Measurements from ENCODE around the gene FOXE3. TPM values are rescaled to one million over a fixed set of nuclear protein-coding genes. Genes with fewer than 3 reads are reported as not detected.

The FOXE3 gene
- total RNA-seq, 1 donor from 2014 or later = not detected

DNA sequence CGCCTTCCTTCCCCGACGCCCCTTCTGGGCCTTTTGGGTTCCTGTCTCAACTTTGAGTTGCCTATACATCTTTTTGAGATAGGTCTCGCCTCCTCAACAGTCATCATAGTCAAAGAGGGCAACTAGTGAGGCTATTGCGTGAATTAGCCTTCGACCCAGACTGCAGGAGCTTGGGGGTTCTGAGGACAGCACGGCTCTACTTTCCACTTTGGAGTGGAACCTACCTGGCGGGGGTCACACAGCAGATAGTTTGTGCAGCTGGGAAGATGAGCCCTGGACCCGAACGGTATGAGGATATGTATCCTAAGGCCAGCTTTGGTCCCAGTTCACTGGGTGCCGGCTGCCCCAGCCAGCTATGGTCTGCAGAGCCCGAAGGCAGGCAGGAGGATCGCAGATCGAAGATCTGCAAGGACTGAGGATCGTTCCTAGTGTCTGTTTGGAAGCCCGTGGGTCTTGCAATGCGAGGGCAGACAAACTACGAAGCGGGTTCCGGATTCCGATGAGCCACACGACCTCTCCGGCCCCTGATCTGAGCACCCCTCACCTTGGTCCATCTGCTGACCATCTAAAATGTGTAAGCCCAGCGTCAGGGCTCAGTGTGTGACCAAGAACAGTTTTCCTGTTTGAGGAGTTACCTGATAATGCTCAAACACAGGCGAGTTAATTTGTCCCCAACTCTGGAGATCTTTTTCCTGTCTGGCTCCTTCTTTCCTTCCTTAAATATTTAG, 29.9 kb downstream of the FOXE3 start:
- Mint-ChIP-seq H3K36me3 (ENCODE audit: low read depth, unreplicated experiment) (no peaks in the 10 kb centered on the region), H3K27me3 (ENCODE audit: unreplicated experiment) (peaks cover 33% of the 10 kb centered on the region), H3K4me3 (ENCODE audit: unreplicated experiment) (no peak overlapping the region), H3K4me1 (ENCODE audit: unreplicated experiment) (peaks cover 20% of the 10 kb centered on the region), H3K9me3 (ENCODE audit: unreplicated experiment) (no peaks in the 10 kb centered on the region), H3K27ac (ENCODE audit: unreplicated experiment) (no peak overlapping the region)
- no peak for DNase-seq (ENCODE audit: low spot score)
- TF ChIP-seq, protein P1, sequence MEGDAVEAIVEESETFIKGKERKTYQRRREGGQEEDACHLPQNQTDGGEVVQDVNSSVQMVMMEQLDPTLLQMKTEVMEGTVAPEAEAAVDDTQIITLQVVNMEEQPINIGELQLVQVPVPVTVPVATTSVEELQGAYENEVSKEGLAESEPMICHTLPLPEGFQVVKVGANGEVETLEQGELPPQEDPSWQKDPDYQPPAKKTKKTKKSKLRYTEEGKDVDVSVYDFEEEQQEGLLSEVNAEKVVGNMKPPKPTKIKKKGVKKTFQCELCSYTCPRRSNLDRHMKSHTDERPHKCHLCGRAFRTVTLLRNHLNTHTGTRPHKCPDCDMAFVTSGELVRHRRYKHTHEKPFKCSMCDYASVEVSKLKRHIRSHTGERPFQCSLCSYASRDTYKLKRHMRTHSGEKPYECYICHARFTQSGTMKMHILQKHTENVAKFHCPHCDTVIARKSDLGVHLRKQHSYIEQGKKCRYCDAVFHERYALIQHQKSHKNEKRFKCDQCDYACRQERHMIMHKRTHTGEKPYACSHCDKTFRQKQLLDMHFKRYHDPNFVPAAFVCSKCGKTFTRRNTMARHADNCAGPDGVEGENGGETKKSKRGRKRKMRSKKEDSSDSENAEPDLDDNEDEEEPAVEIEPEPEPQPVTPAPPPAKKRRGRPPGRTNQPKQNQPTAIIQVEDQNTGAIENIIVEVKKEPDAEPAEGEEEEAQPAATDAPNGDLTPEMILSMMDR (IDR thresholded peaks at IDR 0.05; ENCODE audit: unreplicated experiment) = no peak

GRCh38 chr1:47448462-47449222, 32.6 kb downstream of the FOXE3 start:
- no peaks in the 10 kb centered on the region for H3K9me3 Mint-ChIP-seq (ENCODE audit: unreplicated experiment)
- H3K27ac Mint-ChIP-seq (ENCODE audit: unreplicated experiment) = no peak overlapping the region
- peaks cover 38% of the 10 kb centered on the region for H3K27me3 Mint-ChIP-seq (ENCODE audit: unreplicated experiment)
- TF ChIP-seq, protein P1 (IDR thresholded peaks at IDR 0.05; ENCODE audit: unreplicated experiment) = no peak
- H3K36me3 Mint-ChIP-seq (ENCODE audit: low read depth, unreplicated experiment) = no peaks in the 10 kb centered on the region
- no peak for DNase-seq (ENCODE audit: low spot score)
- no peak overlapping the region for H3K4me3 Mint-ChIP-seq (ENCODE audit: unreplicated experiment)
- H3K4me1 Mint-ChIP-seq (ENCODE audit: unreplicated experiment) = peaks cover 15% of the 10 kb centered on the region

DNA sequence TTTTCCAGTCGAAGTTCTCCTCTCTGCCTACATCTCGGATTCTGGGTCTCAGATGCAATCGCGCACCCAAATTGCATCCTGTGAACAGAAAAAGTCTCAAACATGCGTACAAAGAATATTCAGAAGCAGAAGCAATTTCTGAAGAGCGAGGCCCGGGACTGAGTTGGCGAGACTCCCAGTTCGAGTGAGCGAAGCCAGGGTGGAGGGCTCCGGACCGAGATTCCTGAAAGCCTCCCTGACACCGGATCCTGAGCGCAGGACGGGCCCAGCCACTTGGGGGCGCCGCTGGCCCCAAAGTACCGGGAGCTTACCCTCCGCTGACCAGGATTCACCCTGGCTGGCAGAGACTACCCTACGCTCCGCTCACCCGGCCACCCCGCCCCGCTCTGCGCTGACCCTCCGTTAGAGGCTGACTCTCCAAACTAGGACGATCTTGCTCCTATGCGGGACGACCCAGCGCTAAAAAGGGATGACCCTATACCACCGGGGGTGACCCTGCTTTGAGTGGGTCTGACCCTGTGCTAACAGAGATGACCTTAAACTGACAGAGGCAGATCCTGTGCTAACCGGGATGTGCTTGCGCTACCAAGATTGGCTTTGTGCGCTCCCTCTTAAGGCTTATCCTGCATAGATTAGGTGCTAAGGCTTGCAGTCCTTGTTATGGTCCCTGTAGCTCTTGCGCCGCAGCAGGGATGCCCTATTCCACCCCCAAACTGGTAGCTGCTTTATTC, 33.9 kb downstream of the FOXE3 start:
- H3K9me3 Mint-ChIP-seq (ENCODE audit: unreplicated experiment) = no peaks in the 10 kb centered on the region
- peaks cover 32% of the 10 kb centered on the region for H3K27me3 Mint-ChIP-seq (ENCODE audit: unreplicated experiment)
- H3K27ac Mint-ChIP-seq (ENCODE audit: unreplicated experiment) = no peak overlapping the region
- TF ChIP-seq, protein P1 (IDR thresholded peaks at IDR 0.05; ENCODE audit: unreplicated experiment) = peak; percentile 50
- no peak overlapping the region for H3K4me3 Mint-ChIP-seq (ENCODE audit: unreplicated experiment)
- H3K36me3 Mint-ChIP-seq (ENCODE audit: low read depth, unreplicated experiment) = no peaks in the 10 kb centered on the region
- H3K4me1 Mint-ChIP-seq (ENCODE audit: unreplicated experiment) = peaks cover 3% of the 10 kb centered on the region
- DNase-seq (ENCODE audit: low spot score) = peak; percentile 76

- no peak overlapping the region for H3K4me3 Mint-ChIP-seq (ENCODE audit: unreplicated experiment)
- no peak overlapping the region for H3K27ac Mint-ChIP-seq (ENCODE audit: unreplicated experiment)
- H3K27me3 Mint-ChIP-seq (ENCODE audit: unreplicated experiment) = peaks cover 28% of the 10 kb centered on the region
- no peaks in the 10 kb centered on the region for H3K9me3 Mint-ChIP-seq (ENCODE audit: unreplicated experiment)
- TF ChIP-seq, protein P1 (IDR thresholded peaks at IDR 0.05; ENCODE audit: unreplicated experiment) = no peak
- H3K4me1 Mint-ChIP-seq (ENCODE audit: unreplicated experiment) = no peaks in the 10 kb centered on the region
- no peaks in the 10 kb centered on the region for H3K36me3 Mint-ChIP-seq (ENCODE audit: low read depth, unreplicated experiment)
- DNase-seq (ENCODE audit: low spot score) = no peak
Measured at GRCh38 chr1:47450606-47451005, 34.5 kb downstream of the FOXE3 start.

Data from endothelial cell (in vitro differentiated cells).